Mesendoderm (in vitro differentiated cells): Measurements from ENCODE around the gene SEMA6A.
A peak's percentile ranks its signal among the peaks of the same experiment; 100 is the strongest.

Experiments used
- DNase-seq: peaks from one replicate; pipeline ENCODE4 v3.0.0; 2013
- H2AK5ac ChIP-seq: 2 replicates; pipeline ENCODE4 v1.6.1; 2013; ENCODE audit warnings: low read length, inconsistent platforms
- H2BK120ac ChIP-seq: 2 replicates; pipeline ENCODE4 v1.6.1; 2013; ENCODE audit warnings: low read depth, mild to moderate bottlenecking, low read length, moderate library complexity, mixed read lengths
- H2BK15ac ChIP-seq: replicated peaks from 2 replicates; pipeline ENCODE4 v1.6.1; 2013; ENCODE audit warnings: low read depth, mild to moderate bottlenecking, moderate library complexity
- H2BK5ac ChIP-seq: 2 replicates; pipeline ENCODE4 v1.6.1; 2013; ENCODE audit warnings: low read length, inconsistent platforms
- H3K18ac ChIP-seq: 2 replicates; pipeline ENCODE4 v1.6.1; 2013; ENCODE audit warnings: mild to moderate bottlenecking, low read length, mixed read lengths
- H3K23ac ChIP-seq: one replicate; pipeline ENCODE4 v1.6.1; 2013; ENCODE audit warnings: low read length
- H3K27ac ChIP-seq: 2 replicates; pipeline ENCODE4 v1.5.1; 2013; ENCODE audit warnings: low read depth, mild to moderate bottlenecking, inconsistent platforms, low read length, moderate library complexity
- H3K27me3 ChIP-seq: 2 replicates; pipeline ENCODE4 v1.6.1; 2013; ENCODE audit warnings: low read length, control low read depth, mild to moderate bottlenecking, inconsistent platforms; ENCODE audit not compliant: insufficient read depth, poor library complexity
- H3K36me3 ChIP-seq: 2 replicates; pipeline ENCODE4 v1.6.1; 2013; ENCODE audit warnings: low read length, inconsistent platforms; ENCODE audit not compliant: control insufficient read depth, insufficient read depth
- H3K4ac ChIP-seq: one replicate; pipeline ENCODE4 v1.6.1; 2013; ENCODE audit warnings: low read depth, mild to moderate bottlenecking, low read length, moderate library complexity
- H3K4me1 ChIP-seq: 2 replicates; pipeline ENCODE4 v1.6.1; 2013; ENCODE audit warnings: low read depth, low read length, inconsistent platforms; ENCODE audit not compliant: control insufficient read depth
- H3K4me2 ChIP-seq: 2 replicates; pipeline ENCODE4 v1.6.1; 2013; ENCODE audit warnings: low read length
- H3K4me3 ChIP-seq: 2 replicates; pipeline ENCODE4 v1.5.1; 2013; ENCODE audit warnings: mild to moderate bottlenecking, low read length
- H3K56ac ChIP-seq: one replicate; pipeline ENCODE4 v1.6.1; 2013; ENCODE audit warnings: low read length
- H3K79me1 ChIP-seq: 2 replicates; pipeline ENCODE4 v1.6.1; 2013; ENCODE audit warnings: low read length, inconsistent platforms
- H3K79me2 ChIP-seq: 2 replicates; pipeline ENCODE4 v1.6.1; 2013; ENCODE audit warnings: mild to moderate bottlenecking, low read length; ENCODE audit not compliant: control insufficient read depth, insufficient read depth
- H3K9ac ChIP-seq: 2 replicates; pipeline ENCODE4 v1.6.1; 2013; ENCODE audit warnings: low read length, inconsistent platforms
- H4K5ac ChIP-seq: one replicate; pipeline ENCODE4 v1.6.1; 2013; ENCODE audit warnings: low read length
- H4K8ac ChIP-seq: one replicate; pipeline ENCODE4 v1.6.1; 2013; ENCODE audit warnings: low read depth, mild to moderate bottlenecking, control low read depth, low read length, moderate library complexity
- WGBS: extraction: QIAGEN DNeasy Blood & Tissue Kit; methylation state at CpG from one replicate; pipeline ENCODE4 v1.1.7; 2013; ENCODE audit warnings: low lambda C conversion rate, missing lambda C conversion rate; ENCODE audit not compliant: insufficient coverage; ENCODE audit errors: extremely low coverage; 5-methylcytosine and 5-hydroxymethylcytosine counted together

The SEMA6A gene

DNA sequence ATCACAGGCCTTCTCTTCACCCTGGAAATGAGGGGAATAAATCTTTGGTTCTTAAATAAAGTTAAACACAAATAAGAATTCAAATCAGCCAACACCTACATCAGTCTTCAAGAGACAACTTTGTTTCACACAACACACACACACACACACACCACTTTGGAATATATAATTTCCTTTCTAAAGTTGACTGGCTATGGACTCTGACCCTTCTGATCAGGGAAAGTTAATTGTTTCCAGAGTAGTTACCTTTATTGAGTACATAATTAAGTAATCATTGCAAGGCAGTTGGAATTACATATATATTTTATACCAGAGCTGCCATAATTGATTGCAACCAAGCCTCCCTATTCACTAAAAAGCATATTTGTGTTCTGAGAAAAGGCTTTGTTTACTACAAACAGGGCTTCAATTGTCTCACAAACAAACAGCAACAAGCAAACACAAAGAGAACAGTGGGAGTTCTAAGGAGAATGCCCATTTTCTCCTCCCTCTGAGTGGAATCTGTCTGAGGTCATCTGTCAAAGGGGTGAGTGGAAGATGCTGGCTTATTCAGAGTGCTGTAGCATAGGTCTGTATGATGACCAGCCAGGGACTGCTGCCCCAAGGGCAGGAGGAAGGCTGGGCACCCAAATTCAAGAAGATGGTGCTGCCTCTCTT, 136.6 kb downstream of the SEMA6A start:
- no peak overlapping the region for H3K27ac ChIP-seq
- H3K9ac ChIP-seq = no peak overlapping the region
- H3K36me3 ChIP-seq = no peaks in the 10 kb centered on the region
- DNase-seq = peak; percentile 88
- H2BK5ac ChIP-seq = no peak overlapping the region
- H3K4me1 ChIP-seq = peaks cover 2% of the 10 kb centered on the region
- no peak overlapping the region for H4K8ac ChIP-seq
- no peak overlapping the region for H4K5ac ChIP-seq
- no peak overlapping the region for H3K18ac ChIP-seq
- H3K79me2 ChIP-seq = no peaks in the 10 kb centered on the region
- no peak overlapping the region for H3K56ac ChIP-seq
- no peaks in the 10 kb centered on the region for H3K79me1 ChIP-seq
- H2BK120ac ChIP-seq = no peak overlapping the region
- H2BK15ac ChIP-seq = no peak overlapping the region
- no peak overlapping the region for H3K23ac ChIP-seq
- H2AK5ac ChIP-seq = no peak overlapping the region
- no peaks in the 10 kb centered on the region for H3K27me3 ChIP-seq
- no peak overlapping the region for H3K4ac ChIP-seq
- no peak overlapping the region for H3K4me2 ChIP-seq
- H3K4me3 ChIP-seq = no peak overlapping the region

DNA sequence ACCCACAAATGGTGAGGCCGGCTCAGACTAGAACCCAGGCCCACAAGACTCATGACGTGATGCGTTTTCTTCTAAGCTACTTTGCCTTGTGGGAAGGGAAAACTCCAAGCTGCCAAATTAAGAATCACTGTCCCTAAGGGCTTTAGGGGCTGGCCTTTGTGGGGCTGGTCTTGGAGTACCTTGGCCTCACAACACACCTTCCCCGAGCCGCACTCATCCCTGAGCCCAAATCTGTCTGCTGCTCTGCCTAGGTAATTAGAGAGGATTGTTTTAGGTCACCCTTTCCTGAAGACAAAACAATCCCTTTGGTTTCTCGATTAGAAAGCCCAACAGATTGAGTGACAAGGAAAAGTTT, 137.3 kb downstream of the SEMA6A start:
- Histone ChIP-seq H2AK5ac (no peak overlapping the region), H3K79me2 (no peaks in the 10 kb centered on the region), H3K79me1 (no peaks in the 10 kb centered on the region), H2BK5ac (no peak overlapping the region), H3K4ac (no peak overlapping the region), H3K18ac (no peak overlapping the region), H3K4me3 (no peak overlapping the region), H4K5ac (no peak overlapping the region), H2BK15ac (no peak overlapping the region), H4K8ac (no peak overlapping the region), H3K4me2 (no peak overlapping the region), H2BK120ac (no peak overlapping the region), H3K36me3 (no peaks in the 10 kb centered on the region), H3K56ac (no peak overlapping the region), H3K27me3 (no peaks in the 10 kb centered on the region), H3K9ac (no peak overlapping the region), H3K23ac (no peak overlapping the region), H3K4me1 (peaks cover 2% of the 10 kb centered on the region), H3K27ac (no peak overlapping the region)
- no peak for DNase-seq
- no CpG with 5 or more reads among the region's 6 CpGs for WGBS

DNA sequence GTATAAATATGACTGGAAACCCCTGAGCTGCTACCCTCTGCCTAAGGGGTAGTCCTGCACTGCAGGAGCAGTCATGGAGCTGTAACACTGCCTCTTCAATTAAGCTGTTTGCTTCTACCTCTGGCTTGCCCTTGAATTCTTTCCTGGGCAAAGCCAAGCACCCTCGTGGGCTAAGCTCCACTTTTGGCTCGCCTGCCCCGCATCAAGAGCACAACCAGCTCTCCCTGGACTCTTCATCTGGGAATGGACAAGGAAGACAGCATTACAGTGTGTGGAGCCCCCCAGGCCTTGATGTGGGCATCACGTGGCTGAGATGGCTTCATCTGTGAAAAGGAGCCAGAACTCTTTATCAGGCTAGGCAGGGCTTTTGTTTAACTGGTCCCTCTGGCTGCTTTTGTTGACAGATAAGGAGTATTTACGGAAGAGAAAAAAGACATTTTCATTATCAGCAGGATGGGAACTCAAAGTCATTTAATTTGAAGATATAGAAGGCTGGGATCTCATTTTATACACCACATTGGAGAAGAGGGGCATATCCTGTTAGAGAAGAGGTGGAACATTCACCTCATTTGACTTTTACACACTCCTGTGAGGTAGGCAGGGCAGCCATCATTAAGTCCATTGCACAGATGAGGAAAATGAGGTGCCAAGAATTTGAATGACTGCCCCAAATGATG, 137.8 kb downstream of the SEMA6A start:
- Histone ChIP-seq H2BK5ac (no peak overlapping the region), H3K79me1 (no peaks in the 10 kb centered on the region), H2BK15ac (no peak overlapping the region), H3K18ac (no peak overlapping the region), H3K4ac (no peak overlapping the region), H3K27ac (no peak overlapping the region), H3K4me1 (peaks cover 2% of the 10 kb centered on the region), H3K4me3 (no peak overlapping the region), H3K9ac (no peak overlapping the region), H3K23ac (no peak overlapping the region), H2AK5ac (no peak overlapping the region), H3K27me3 (no peaks in the 10 kb centered on the region), H2BK120ac (no peak overlapping the region), H3K79me2 (no peaks in the 10 kb centered on the region), H4K5ac (no peak overlapping the region), H3K36me3 (no peaks in the 10 kb centered on the region), H3K56ac (no peak overlapping the region), H3K4me2 (no peak overlapping the region), H4K8ac (no peak overlapping the region)
- no CpG with 5 or more reads among the region's 5 CpGs for WGBS
- DNase-seq = no peak

DNA sequence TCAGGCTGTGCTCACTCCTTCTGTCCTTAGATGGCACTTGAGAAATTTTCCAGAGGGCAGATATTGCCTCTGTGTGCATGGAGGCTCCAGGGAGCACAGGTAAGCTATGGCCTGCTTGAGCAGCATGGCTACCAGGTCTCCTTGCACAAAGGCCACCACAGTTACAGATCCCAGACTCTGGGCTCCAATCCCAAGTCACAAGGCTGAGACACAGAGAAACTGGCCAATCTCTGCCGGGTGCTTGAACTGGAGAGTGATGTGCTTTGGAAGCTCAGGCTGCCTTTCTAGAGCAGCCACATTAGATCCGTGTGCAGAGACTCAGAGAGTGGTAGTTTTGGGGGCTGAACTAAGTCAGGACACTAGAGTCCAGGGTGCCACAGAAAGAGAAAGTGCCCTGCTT, 145.7 kb downstream of the SEMA6A start:
- Histone ChIP-seq H3K4ac (no peak overlapping the region), H3K79me1 (no peaks in the 10 kb centered on the region), H3K23ac (no peak overlapping the region), H3K27me3 (no peaks in the 10 kb centered on the region), H3K4me2 (no peak overlapping the region), H3K4me3 (no peak overlapping the region), H2AK5ac (no peak overlapping the region), H3K36me3 (no peaks in the 10 kb centered on the region), H4K5ac (no peak overlapping the region), H3K4me1 (no peaks in the 10 kb centered on the region), H3K27ac (no peak overlapping the region), H4K8ac (no peak overlapping the region), H2BK15ac (no peak overlapping the region), H2BK5ac (no peak overlapping the region), H3K79me2 (no peaks in the 10 kb centered on the region), H3K9ac (no peak overlapping the region), H2BK120ac (no peak overlapping the region), H3K18ac (no peak overlapping the region), H3K56ac (no peak overlapping the region)
- DNase-seq = no peak
- WGBS = no CpG with 5 or more reads among the region's 2 CpGs

DNA sequence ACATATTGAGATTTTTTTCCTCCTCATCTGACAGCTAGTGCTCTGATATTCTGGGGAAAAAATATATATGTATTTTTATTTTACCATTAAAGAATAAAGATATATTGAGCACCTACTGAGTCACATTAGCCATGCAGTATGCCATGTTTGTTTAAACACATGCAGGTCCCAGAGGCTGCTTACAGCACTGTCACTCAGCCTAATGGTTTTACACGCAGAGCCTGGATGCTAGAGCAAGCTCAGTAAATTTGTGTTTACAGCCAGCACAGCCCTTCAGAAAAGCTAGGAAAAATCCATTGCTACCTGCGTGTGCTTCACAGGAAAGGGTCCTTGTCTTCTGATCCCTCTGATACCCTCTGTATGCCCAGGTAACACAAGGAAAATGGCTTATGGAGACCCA, 146.2 kb downstream of the SEMA6A start:
- Histone ChIP-seq H3K36me3 (no peaks in the 10 kb centered on the region), H3K9ac (no peak overlapping the region), H3K4me3 (no peak overlapping the region), H4K5ac (no peak overlapping the region), H2BK15ac (no peak overlapping the region), H2BK120ac (no peak overlapping the region), H3K56ac (no peak overlapping the region), H3K79me1 (no peaks in the 10 kb centered on the region), H3K4me1 (no peaks in the 10 kb centered on the region), H2AK5ac (no peak overlapping the region), H3K4ac (no peak overlapping the region), H2BK5ac (no peak overlapping the region), H3K27ac (no peak overlapping the region), H3K23ac (no peak overlapping the region), H3K4me2 (no peak overlapping the region), H4K8ac (no peak overlapping the region), H3K79me2 (no peaks in the 10 kb centered on the region), H3K27me3 (no peaks in the 10 kb centered on the region), H3K18ac (no peak overlapping the region)
- no peak for DNase-seq
- WGBS = no CpG with 5 or more reads among the region's 2 CpGs

DNA sequence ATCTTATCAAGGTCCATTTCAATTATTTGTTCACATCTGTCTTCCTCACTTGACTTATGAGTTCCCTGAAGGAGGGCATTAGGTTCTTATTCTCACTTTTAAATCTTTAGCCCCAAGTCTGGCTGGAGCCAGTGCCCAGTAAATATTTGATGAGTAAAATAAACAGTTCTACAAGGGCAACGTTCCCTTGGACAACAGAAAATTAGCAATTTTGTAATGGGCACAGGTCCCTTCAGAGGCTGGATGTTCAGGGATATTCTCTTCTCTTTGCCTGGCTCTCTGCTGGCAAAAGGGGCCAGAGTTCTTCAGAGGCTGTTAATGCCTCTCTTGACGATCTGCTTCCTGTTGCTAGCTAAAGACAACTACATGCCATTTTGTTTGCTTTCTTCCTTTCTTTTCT, 149.7 kb downstream of the SEMA6A start:
- Histone ChIP-seq H3K18ac (no peak overlapping the region), H3K23ac (no peak overlapping the region), H4K8ac (no peak overlapping the region), H3K4me3 (no peak overlapping the region), H2AK5ac (no peak overlapping the region), H3K79me2 (no peaks in the 10 kb centered on the region), H3K4me2 (no peak overlapping the region), H2BK120ac (no peak overlapping the region), H3K4me1 (no peaks in the 10 kb centered on the region), H2BK15ac (no peak overlapping the region), H2BK5ac (no peak overlapping the region), H3K36me3 (no peaks in the 10 kb centered on the region), H4K5ac (no peak overlapping the region), H3K9ac (no peak overlapping the region), H3K56ac (no peak overlapping the region), H3K79me1 (no peaks in the 10 kb centered on the region), H3K27ac (no peak overlapping the region), H3K4ac (no peak overlapping the region), H3K27me3 (no peaks in the 10 kb centered on the region)
- DNase-seq = no peak
- WGBS = no CpG with 5 or more reads among the region's 2 CpGs
